Measurements from ENCODE around the gene MYCBP2. TPM values are rescaled to one million over a fixed set of nuclear protein-coding genes. Genes with fewer than 3 reads are reported as not detected.
"Not testable (repeated sequence)": the region's sequence is repeated elsewhere in the genome, so short reads cannot be mapped to it uniquely, and the experiment has no call there.

Gene MYCBP2
- total RNA-seq, 1 donor from 2014 or later, result 233 TPM

- Mint-ChIP-seq H3K9me3 (ENCODE audit: unreplicated experiment) (peaks cover 3% of the 10 kb centered on the region), H3K36me3 (ENCODE audit: unreplicated experiment) (no peaks in the 10 kb centered on the region), H3K27ac (ENCODE audit: unreplicated experiment) (no peak overlapping the region), H3K4me1 (ENCODE audit: low read depth, unreplicated experiment) (peaks cover 24% of the 10 kb centered on the region), H3K27me3 (ENCODE audit: unreplicated experiment) (no peaks in the 10 kb centered on the region), H3K4me3 (ENCODE audit: unreplicated experiment) (no peak overlapping the region)
- DNase-seq, result no peak
- TF ChIP-seq CTCF (IDR thresholded peaks at IDR 0.05; ENCODE audit: partially characterized antibody, unreplicated experiment), result no peak
Observed at GRCh38 chr13:77318741-77319140, 8.2 kb downstream of the MYCBP2 start.

GRCh38 chr13:77316430-77316829, 10.5 kb downstream of the MYCBP2 start:
- no peaks in the 10 kb centered on the region for H3K36me3 Mint-ChIP-seq (ENCODE audit: unreplicated experiment)
- no peaks in the 10 kb centered on the region for H3K27me3 Mint-ChIP-seq (ENCODE audit: unreplicated experiment)
- no peak overlapping the region for H3K4me3 Mint-ChIP-seq (ENCODE audit: unreplicated experiment)
- peaks cover 20% of the 10 kb centered on the region for H3K4me1 Mint-ChIP-seq (ENCODE audit: low read depth, unreplicated experiment)
- peaks cover 3% of the 10 kb centered on the region for H3K9me3 Mint-ChIP-seq (ENCODE audit: unreplicated experiment)
- H3K27ac Mint-ChIP-seq (ENCODE audit: unreplicated experiment), result no peak overlapping the region
- TF ChIP-seq CTCF (IDR thresholded peaks at IDR 0.05; ENCODE audit: partially characterized antibody, unreplicated experiment), result no peak
- no peak for DNase-seq

GRCh38 chr13:77315509-77315908, 11.4 kb downstream of the MYCBP2 start:
- not testable (repeated sequence) for H3K9me3 Mint-ChIP-seq (ENCODE audit: unreplicated experiment); H3K27me3 Mint-ChIP-seq (ENCODE audit: unreplicated experiment); DNase-seq; H3K27ac Mint-ChIP-seq (ENCODE audit: unreplicated experiment); H3K4me3 Mint-ChIP-seq (ENCODE audit: unreplicated experiment); H3K36me3 Mint-ChIP-seq (ENCODE audit: unreplicated experiment)
- H3K4me1 Mint-ChIP-seq (ENCODE audit: low read depth, unreplicated experiment), result peaks cover 25% of the 10 kb centered on the region

- H3K9me3 Mint-ChIP-seq (ENCODE audit: unreplicated experiment), result peaks cover 5% of the 10 kb centered on the region
- no peak overlapping the region for H3K4me3 Mint-ChIP-seq (ENCODE audit: unreplicated experiment)
- no peaks in the 10 kb centered on the region for H3K27me3 Mint-ChIP-seq (ENCODE audit: unreplicated experiment)
- no peaks in the 10 kb centered on the region for H3K36me3 Mint-ChIP-seq (ENCODE audit: unreplicated experiment)
- H3K4me1 Mint-ChIP-seq (ENCODE audit: low read depth, unreplicated experiment), result peaks cover 20% of the 10 kb centered on the region
- no peak for TF ChIP-seq CTCF (IDR thresholded peaks at IDR 0.05; ENCODE audit: partially characterized antibody, unreplicated experiment)
- no peak for DNase-seq
- no peak overlapping the region for H3K27ac Mint-ChIP-seq (ENCODE audit: unreplicated experiment)
Observed at GRCh38 chr13:77313923-77314322, 13.0 kb downstream of the MYCBP2 start.

- TF ChIP-seq CTCF (IDR thresholded peaks at IDR 0.05; ENCODE audit: partially characterized antibody, unreplicated experiment), result no peak
- H3K9me3 Mint-ChIP-seq (ENCODE audit: unreplicated experiment), result peaks cover 5% of the 10 kb centered on the region
- H3K36me3 Mint-ChIP-seq (ENCODE audit: unreplicated experiment), result no peaks in the 10 kb centered on the region
- peaks cover 20% of the 10 kb centered on the region for H3K4me1 Mint-ChIP-seq (ENCODE audit: low read depth, unreplicated experiment)
- H3K4me3 Mint-ChIP-seq (ENCODE audit: unreplicated experiment), result no peak overlapping the region
- no peak for DNase-seq
- H3K27ac Mint-ChIP-seq (ENCODE audit: unreplicated experiment), result no peak overlapping the region
- H3K27me3 Mint-ChIP-seq (ENCODE audit: unreplicated experiment), result no peaks in the 10 kb centered on the region
Observed at GRCh38 chr13:77312311-77312710, 14.6 kb downstream of the MYCBP2 start.
